Embryonic facial prominence (tissue), 1 donor: ENCODE measurements around the gene TDRD10.

Experiments
- DNase-seq: peaks from one replicate; pipeline ENCODE4 v3.0.0-alpha.2; 2016; ENCODE audit errors: extremely low spot score

The TDRD10 gene

GRCh38 chr1:154578058-154578418 is 76.0 kb downstream of the TDRD10 start:
- no peak for DNase-seq

- no peak for DNase-seq
Measured at GRCh38 chr1:154579374-154579773, 77.4 kb downstream of the TDRD10 start.

- DNase-seq: no peak
Measured at GRCh38 chr1:154581766-154582165, 79.7 kb downstream of the TDRD10 start.

DNA sequence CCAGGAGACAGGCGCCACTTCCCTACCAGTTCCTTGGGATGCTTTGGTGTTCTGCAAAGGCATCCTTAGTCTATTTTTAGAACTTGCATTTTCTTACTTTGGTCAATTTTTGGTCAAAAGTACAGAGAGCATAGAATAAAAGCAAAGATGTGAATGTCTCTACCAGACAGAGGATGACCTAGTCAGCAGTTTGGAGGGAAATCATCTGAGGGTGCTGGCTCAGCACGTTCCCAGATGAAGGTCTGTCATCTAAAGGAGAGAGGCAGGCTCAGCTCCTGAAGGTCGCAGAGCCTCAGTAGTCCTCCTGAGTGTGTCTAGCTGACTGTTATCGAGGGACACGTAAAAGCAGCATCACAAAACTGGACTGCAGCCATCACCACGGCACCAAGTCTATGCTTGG is 80.9 kb downstream of the TDRD10 start:
- DNase-seq: no peak

DNA sequence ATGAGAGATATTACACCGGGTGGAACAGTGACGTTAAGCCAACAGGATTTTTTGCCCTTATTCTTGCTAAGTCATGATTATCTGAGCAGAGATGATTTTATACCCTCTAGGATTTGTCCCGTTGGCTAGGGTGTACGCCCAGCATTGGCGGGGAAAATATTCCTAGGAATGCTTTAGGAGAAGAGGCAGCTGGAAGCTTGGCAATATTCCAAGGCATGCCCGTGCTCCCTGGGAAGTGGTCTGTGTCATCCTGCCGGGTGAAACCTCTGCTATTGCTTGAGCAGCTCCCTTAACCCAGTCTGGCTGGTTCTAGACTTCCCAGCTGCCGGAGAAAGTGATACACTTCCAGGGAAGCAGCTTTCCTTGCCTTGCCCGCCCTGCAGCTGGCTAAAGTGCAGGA is 81.8 kb downstream of the TDRD10 start:
- no peak for DNase-seq

GRCh38 chr1:154584267-154584994 is 82.4 kb downstream of the TDRD10 start:
- DNase-seq: no peak

- DNase-seq: no peak
Measured at GRCh38 chr1:154586231-154586630, 84.2 kb downstream of the TDRD10 start.

- DNase-seq: no peak
Measured at GRCh38 chr1:154586641-154587040, 84.6 kb downstream of the TDRD10 start.

DNA sequence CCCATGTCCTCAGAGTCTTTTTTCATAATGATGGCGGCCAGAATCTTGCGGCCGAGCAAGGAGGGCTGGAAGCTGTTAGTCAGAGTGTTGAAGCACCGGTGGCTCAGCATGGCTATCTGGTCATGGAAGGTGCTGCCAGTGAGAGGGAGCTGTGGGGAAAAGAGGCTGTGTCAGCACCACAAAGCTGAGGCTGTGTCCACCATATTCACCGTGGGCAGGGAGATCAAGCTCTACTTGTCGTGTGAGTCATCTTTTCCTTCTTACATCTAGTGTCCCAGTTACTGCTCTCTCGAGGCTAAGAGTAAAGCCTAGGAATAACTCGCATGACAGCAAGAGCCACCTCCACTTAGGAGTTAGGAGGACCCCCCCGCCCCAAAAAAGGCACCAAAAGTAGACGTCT is 87.8 kb downstream of the TDRD10 start:
- no peak for DNase-seq

DNA sequence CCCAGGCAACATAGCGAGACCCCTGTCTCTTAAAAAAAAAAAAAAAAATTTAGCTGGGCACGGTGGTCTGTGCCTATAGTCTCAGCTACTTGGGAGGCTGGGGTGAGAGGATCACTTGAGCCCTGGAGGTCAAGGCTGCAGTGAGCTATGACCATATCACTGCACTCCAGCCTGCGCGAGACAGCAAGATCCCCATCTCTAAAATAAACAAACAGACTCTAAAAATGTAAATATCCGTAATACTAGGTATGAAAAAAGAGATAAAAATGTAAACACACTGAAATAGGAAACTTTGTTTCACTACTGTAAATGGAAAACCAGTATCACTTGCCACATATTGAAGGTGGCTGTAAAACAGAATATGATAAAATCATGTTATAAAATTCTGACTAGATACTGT is 88.7 kb downstream of the TDRD10 start:
- DNase-seq: no peak

GRCh38 chr1:154591206-154591605 is 89.2 kb downstream of the TDRD10 start:
- no peak for DNase-seq

- no peak for DNase-seq
Measured at GRCh38 chr1:154593390-154593789, 91.4 kb downstream of the TDRD10 start.

DNA sequence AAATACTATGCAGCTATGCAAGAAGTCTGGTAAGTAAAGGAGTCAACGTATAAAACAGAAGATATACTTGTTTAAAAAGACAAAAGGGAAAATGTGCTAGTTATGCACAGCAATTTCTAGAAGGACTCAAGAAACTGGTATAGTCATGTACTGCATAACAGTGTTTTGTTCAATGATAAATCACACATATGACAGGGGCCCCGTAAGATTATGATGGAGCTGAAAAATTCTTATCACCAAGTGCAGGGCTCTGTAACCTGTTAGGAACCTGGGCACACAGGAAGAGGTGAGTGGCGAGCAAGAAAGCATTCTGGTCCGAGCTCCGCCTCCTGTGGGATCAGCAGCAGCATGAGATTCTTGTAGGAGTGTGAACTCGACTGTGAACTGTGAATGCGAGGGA is 92.8 kb downstream of the TDRD10 start:
- no peak for DNase-seq

- no peak for DNase-seq
Measured at GRCh38 chr1:154595621-154596020, 93.6 kb downstream of the TDRD10 start.
